ENCODE measurements around the gene SNAPIN. TPM values are rescaled to one million over a fixed set of nuclear protein-coding genes. Genes with fewer than 3 reads are reported as not detected.

The SNAPIN gene
- total RNA-seq, 2 experiments from 2014 or later = 35.0 to 35.6 TPM

DNA sequence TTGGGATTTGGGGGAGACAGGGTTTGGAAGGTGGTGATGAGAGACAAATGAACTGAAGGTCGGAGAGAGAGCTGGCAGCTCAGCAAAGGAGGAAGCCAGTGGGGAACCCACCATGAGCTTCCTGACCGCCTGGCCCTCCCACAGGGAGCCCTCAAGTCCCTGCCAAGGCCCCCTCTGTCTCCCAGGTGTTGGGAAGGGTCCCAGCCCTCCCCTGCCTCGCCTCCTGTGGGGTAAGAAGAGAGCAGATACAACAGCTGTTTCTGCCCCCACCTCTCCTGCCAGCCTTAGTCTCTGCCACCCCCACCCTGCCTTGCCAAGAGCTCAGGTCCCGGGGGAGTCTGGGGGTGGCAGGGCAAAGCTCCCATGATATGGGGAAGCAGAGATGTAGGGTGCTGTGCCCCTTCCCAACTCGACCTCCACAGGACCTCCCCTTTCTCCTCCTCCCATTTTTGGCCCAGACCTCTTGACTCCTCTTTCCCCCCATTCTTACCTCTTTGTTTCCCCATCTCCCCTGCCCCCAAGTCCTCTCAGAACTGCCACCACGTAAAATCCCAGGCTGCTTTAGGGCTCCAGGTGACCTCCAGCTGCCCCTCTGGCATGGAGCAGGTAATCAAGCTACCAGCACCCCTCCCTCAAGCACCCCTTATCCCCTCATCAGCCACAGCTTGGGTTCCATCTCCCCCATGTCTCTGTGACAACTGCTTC lies 29.7 kb upstream of the SNAPIN start:
- CTCF ChIA-PET = interaction anchor here (1.1 to 3.3 kb wide), 3 partner anchors 9 to 117 kb away, joined by 4 to 21 read pairs (median 5); no protein-coding TSS in a partner anchor
- DNase-seq = no peak
- Mint-ChIP-seq H3K27ac (no peak overlapping the region), H3K4me3 (no peak overlapping the region), H3K9me3 (no peaks in the 10 kb centered on the region), H3K27me3 (no peaks in the 10 kb centered on the region), H3K36me3 (ENCODE audit: low read depth) (peaks cover 3% of the 10 kb centered on the region), H3K4me1 (peaks cover 23% of the 10 kb centered on the region)
- POLR2A ChIA-PET = interaction anchor here (0.7 kb wide), 1 partner anchor 21 kb away, joined by 3 read pairs; no protein-coding TSS in a partner anchor

DNA sequence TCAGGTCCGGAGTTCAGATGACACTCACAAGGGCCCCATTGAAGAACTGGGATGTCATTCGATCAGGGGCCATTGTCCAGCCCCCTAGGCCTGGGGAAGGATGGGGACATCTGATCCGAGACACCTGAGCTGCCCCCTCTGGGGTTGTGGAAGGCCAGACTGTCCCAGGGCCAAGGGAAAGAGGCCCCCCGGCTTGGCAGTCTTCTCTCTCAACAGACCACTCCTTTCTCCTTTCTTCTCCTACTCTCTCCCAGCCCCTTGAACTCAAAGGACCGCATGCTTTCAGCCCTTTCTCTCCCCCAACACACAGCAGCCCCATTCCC lies 29.2 kb upstream of the SNAPIN start:
- peaks cover 24% of the 10 kb centered on the region for H3K4me1 Mint-ChIP-seq
- peaks cover 7% of the 10 kb centered on the region for H3K36me3 Mint-ChIP-seq (ENCODE audit: low read depth)
- CTCF ChIA-PET = interaction anchor here (1.1 kb wide), 1 partner anchor 118 kb away, joined by 4 read pairs; no protein-coding TSS in a partner anchor
- no peak overlapping the region for H3K4me3 Mint-ChIP-seq
- POLR2A ChIA-PET = interaction anchor here (0.7 kb wide), 1 partner anchor 20 kb away, joined by 3 read pairs; no protein-coding TSS in a partner anchor
- DNase-seq = no peak
- H3K27ac Mint-ChIP-seq = no peak overlapping the region
- no peaks in the 10 kb centered on the region for H3K27me3 Mint-ChIP-seq
- no peaks in the 10 kb centered on the region for H3K9me3 Mint-ChIP-seq

DNA sequence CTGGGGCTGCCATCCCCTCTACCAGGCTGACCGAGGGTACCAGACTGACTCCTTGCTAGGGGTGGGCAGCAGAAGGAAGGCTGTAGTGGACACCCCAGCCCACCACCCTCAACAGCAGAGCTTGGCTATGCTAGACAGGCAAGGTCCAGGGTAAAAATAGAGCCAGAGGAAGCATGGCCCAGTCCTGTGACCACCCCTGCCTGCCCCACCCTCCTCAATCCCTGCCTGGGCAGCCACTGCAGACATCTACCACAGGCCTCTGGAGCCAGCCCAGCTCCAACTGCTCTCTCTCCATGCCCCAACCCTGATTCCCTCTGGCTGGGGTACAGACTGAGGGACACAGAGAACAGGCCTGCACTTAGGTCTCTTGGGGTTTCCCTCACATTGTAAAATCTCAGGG lies 28.5 kb upstream of the SNAPIN start:
- no peak overlapping the region for H3K27ac Mint-ChIP-seq
- H3K36me3 Mint-ChIP-seq (ENCODE audit: low read depth) = peaks cover 11% of the 10 kb centered on the region
- peaks cover 27% of the 10 kb centered on the region for H3K4me1 Mint-ChIP-seq
- no peaks in the 10 kb centered on the region for H3K27me3 Mint-ChIP-seq
- no peak overlapping the region for H3K4me3 Mint-ChIP-seq
- ChIA-PET POLR2A (interaction anchor here (2.0 kb wide), 1 partner anchor 30 kb away, joined by 4 read pairs; no protein-coding TSS in a partner anchor), CTCF (interaction anchor here (1.4 kb wide), 1 partner anchor 119 kb away, joined by 7 read pairs; no protein-coding TSS in a partner anchor)
- no peaks in the 10 kb centered on the region for H3K9me3 Mint-ChIP-seq
- no peak for DNase-seq

DNA sequence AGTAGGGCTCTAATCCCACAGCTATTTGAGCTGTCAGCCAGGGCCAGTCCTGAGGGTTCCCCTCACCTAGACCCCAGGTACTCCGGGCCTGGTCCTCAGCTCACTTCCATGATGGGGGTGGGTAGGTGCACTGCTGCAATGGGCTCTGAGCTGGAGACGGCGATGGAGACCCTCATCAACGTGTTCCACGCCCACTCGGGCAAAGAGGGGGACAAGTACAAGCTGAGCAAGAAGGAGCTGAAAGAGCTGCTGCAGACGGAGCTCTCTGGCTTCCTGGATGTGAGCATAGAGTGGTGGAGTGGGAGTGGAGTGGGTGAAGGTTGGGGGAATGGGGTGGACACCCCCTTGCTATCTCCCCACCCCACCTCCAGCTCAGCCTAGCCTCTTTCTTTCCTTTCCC lies 28.1 kb upstream of the SNAPIN start:
- Mint-ChIP-seq H3K36me3 (ENCODE audit: low read depth) (peaks cover 14% of the 10 kb centered on the region), H3K4me3 (no peak overlapping the region), H3K27me3 (no peaks in the 10 kb centered on the region), H3K4me1 (peaks cover 28% of the 10 kb centered on the region), H3K9me3 (no peaks in the 10 kb centered on the region), H3K27ac (no peak overlapping the region)
- CTCF ChIA-PET = interaction anchor here (1.4 to 1.6 kb wide), 2 partner anchors 12 to 119 kb away, joined by 6 to 7 read pairs; no protein-coding TSS in a partner anchor
- POLR2A ChIA-PET = interaction anchor here (2.0 kb wide), 1 partner anchor 29 kb away, joined by 4 read pairs; no protein-coding TSS in a partner anchor
- DNase-seq = no peak

DNA sequence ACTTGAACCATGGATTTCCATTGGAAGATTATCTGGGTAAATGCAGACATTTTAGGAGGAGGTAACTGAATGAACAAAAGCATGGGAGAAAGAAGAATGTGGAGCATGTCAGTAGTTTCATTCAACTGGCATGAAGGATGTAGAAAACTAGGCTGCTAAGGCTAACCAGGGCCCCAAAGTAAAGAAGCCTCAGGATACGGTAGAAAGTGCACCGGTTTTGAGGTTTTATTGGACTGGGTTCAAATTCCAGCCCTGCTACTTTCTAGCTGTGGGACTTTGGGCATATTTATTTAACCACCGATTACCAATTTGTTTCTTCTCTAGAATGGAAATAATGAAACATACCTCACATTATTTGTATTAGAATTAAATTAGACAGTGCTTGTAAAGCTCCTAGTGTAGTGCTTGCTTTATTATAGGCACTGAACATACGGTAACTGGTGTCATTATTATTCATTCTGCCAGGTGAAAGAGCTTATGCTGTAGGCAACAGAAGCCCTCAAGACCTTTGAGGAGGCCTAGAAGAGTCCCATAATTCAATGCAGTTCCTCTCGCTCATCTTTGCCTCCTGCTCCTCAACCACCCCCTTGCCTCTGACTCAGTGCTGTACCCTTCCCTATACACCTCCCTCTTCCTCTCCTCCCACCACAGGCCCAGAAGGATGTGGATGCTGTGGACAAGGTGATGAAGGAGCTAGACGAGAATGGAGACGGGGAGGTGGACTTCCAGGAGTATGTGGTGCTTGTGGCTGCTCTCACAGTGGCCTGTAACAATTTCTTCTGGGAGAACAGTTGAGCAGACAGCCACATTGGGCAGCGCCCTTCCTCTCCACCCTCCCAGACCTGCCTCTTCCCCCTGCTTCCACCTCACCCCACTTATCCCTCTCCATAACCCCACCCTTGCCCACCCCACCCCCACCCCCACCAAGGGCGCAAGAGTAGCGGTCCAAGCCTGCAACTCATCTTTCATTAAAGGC lies 27.2 kb upstream of the SNAPIN start:
- Mint-ChIP-seq H3K27me3 (no peaks in the 10 kb centered on the region), H3K4me1 (peaks cover 35% of the 10 kb centered on the region), H3K9me3 (no peaks in the 10 kb centered on the region), H3K4me3 (no peak overlapping the region), H3K36me3 (ENCODE audit: low read depth) (peaks cover 22% of the 10 kb centered on the region), H3K27ac (no peak overlapping the region)
- no peak for DNase-seq
- POLR2A ChIA-PET = interaction anchor here (0.9 to 2.0 kb wide), 2 partner anchors 28 to 40 kb away, joined by 3 to 4 read pairs; no protein-coding TSS in a partner anchor
- CTCF ChIA-PET = interaction anchor here (0.9 to 1.6 kb wide), 3 partner anchors 11 to 120 kb away, joined by 3 to 7 read pairs (median 6); no protein-coding TSS in a partner anchor

DNA sequence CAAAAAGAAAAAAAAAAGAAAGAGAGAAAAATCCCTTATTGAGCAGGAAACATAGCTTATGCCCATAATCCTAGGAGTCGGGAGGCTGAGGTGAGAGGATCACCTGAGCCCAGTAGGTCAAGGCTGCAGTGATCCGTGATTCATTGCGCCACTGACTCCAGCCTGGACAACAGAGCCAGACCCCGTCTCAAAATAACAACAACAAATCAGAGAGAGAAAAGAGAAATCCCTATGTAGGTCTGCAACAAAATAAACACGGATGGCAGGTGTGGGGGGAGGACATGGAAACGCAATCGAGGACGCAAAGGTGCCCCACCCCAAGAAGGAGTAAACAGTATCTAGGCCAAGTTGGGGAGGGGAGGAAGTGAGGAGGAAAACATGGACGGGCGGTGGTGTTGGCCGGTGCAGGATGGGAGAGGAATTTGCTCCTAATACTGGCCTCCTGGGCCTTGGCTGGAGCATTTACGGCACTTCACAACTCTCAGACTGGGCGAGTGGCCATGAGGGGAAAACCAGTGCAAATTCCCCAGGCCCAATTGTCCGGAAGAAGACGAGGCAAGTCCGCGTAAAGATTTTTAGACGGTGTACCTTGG lies 25.2 kb upstream of the SNAPIN start:
- DNase-seq = no peak
- ChIA-PET POLR2A (interaction anchor here (0.5 to 3.1 kb wide), 37 partner anchors 11 to 586 kb away, joined by 3 to 99 read pairs (median 7); partner anchors contain the start of genes GATAD2B, ILF2, INTS3 and JTB), CTCF (interaction anchor here (1.1 to 3.6 kb wide), 15 partner anchors 10 to 122 kb away, joined by 3 to 27 read pairs (median 7); partner anchors contain the start of genes S100A4, S100A5, S100A6 and SNAPIN)
- Mint-ChIP-seq H3K4me1 (peaks cover 48% of the 10 kb centered on the region), H3K36me3 (ENCODE audit: low read depth) (peaks cover 38% of the 10 kb centered on the region), H3K27ac (peak overlapping the region; percentile 100), H3K4me3 (peak overlapping the region; percentile 97), H3K27me3 (no peaks in the 10 kb centered on the region), H3K9me3 (no peaks in the 10 kb centered on the region)

DNA sequence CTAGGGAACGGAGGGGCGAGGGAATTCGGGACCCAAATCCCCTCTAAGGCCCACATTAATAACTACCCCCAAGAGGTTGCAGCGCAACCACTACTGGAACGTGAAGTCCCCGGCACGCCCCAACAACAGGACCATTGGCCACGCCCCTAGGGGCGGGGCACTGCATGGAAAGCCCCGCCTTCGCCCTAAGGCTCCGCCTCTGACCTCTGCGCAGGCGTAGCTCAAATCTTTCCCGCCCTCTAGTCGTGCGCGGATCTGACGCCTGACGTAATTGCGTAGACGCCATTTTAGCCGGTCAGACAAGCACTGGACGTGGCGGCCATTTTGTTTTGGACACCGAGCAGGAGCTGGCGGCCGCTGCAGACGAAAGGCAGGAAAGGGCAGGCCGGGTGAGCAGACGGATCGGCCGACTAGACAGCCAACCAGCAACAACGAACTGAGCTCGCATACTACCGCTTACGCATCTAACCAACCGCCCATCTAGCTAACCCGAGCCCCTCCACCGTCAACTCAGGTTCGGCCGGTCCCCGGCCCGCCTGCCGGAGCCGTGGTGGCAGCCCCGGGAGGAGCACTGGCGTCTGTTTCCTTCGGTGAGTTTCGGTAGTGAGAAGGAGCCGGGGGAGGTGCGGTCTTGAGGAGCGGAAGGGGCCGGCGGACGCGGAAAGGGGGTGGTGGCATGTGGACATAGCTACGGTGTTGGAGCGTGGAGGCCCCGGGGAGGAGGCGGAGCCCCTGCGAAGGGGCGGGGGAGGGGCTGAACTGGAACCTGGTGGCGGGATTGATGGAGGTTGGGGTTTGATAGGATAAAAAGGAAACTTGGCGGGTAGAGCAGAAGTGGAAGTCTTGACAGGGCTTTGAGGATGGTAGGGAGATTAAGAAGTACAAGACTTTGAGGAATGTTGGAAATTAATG lies 24.5 kb upstream of the SNAPIN start, which contains the start of gene CHTOP:
Gene CHTOP (plus strand): TSS at position 313 of the 912 bp plus-strand sequence. CDS start 2,523 bp downstream, outside the sequence.
- H3K9me3 Mint-ChIP-seq = no peaks in the 10 kb centered on the region
- peaks cover 48% of the 10 kb centered on the region for H3K4me1 Mint-ChIP-seq
- no peaks in the 10 kb centered on the region for H3K27me3 Mint-ChIP-seq
- CTCF ChIA-PET = interaction anchor here (1.0 to 3.6 kb wide), 17 partner anchors 9 to 329 kb away, joined by 3 to 27 read pairs (median 7); partner anchors contain the start of genes S100A4, S100A5, S100A6 and SLC39A1
- peak within 1 kb of the TSS; percentile 100 for H3K27ac Mint-ChIP-seq
- peak within 1 kb of the TSS; percentile 97 for H3K4me3 Mint-ChIP-seq
- peaks cover 44% of the 10 kb centered on the region for H3K36me3 Mint-ChIP-seq (ENCODE audit: low read depth)
- peak; percentile 98 for DNase-seq
- POLR2A ChIA-PET = interaction anchor here (0.5 to 3.1 kb wide), 46 partner anchors 10 to 991 kb away, joined by 3 to 99 read pairs (median 5); partner anchors contain the start of genes GATAD2B, ILF2, INTS3 and JTB

DNA sequence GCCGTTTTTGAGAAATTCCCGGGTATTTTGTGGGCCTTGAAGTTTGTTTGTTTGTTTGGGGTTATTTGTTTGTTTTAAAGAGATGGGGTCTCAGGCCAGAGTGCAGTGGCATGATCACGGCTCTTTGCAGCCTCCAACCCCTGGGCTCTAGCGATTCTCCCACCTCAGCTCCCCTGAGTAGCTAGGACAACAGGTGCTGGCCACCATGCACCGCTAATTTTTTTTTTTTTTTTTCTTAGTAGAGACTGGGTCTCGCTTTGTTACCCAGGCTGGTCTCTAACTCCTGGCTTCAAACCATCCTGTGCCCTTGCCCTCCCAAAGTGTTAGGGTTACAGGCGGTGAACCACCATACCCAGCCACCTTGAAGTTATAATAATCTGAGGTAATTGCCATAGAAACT lies 22.6 kb upstream of the SNAPIN start:
- Mint-ChIP-seq H3K4me3 (peak overlapping the region; percentile 97), H3K4me1 (peaks cover 48% of the 10 kb centered on the region), H3K27me3 (no peaks in the 10 kb centered on the region), H3K9me3 (no peaks in the 10 kb centered on the region), H3K36me3 (ENCODE audit: low read depth) (peaks cover 58% of the 10 kb centered on the region), H3K27ac (peak overlapping the region; percentile 67)
- ChIA-PET CTCF (interaction anchor here (1.6 to 3.6 kb wide), 6 partner anchors 36 to 125 kb away, joined by 5 to 27 read pairs (median 12); no protein-coding TSS in a partner anchor), POLR2A (interaction anchor here (1.9 to 3.1 kb wide), 8 partner anchors 9 to 287 kb away, joined by 6 to 99 read pairs (median 30); partner anchors contain the start of genes GATAD2B, S100A4, S100A6 and SNAPIN)
- DNase-seq = no peak

DNA sequence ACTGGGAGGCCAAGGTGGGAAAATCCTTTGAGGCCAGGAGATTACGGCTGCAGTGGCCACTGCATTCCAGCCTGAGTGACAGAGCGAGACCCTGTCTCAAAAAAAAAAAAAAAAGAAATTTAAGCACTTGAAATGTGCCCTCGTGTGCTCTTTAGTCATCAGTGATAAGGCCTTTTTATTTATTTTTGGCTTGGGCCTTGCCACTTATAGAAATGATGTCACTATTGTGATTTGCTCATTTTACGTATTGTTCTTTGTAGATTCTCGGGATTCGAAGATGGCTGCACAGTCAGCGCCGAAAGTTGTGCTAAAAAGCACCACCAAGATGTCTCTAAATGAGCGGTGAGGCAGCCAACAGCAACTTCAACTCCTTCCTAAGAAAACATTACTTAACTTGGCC lies 22.2 kb upstream of the SNAPIN start:
- ChIA-PET CTCF (no interaction called here), POLR2A (interaction anchor here (3.1 kb wide), 1 partner anchor 32 kb away, joined by 29 read pairs; no protein-coding TSS in a partner anchor)
- Mint-ChIP-seq H3K36me3 (ENCODE audit: low read depth) (peaks cover 62% of the 10 kb centered on the region), H3K27ac (no peak overlapping the region), H3K4me3 (no peak overlapping the region), H3K4me1 (peaks cover 52% of the 10 kb centered on the region), H3K9me3 (no peaks in the 10 kb centered on the region), H3K27me3 (no peaks in the 10 kb centered on the region)
- no peak for DNase-seq

DNA sequence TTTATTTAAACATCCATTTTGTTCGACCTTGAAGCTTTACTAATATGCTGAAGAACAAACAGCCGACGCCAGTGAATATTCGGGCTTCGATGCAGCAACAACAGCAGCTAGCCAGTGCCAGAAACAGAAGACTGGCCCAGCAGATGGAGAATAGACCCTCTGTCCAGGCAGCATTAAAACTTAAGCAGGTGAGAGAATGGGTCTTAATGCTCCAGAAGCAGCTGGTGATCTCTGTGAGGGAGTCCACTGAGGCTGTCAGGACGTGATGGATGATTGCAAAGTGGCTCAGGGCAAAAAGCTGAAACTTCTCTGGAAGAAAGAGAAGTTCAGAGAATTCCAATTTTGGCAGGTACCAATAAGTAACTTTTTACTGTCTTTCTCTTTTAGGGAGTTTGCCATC lies 20.2 kb upstream of the SNAPIN start:
- peaks cover 45% of the 10 kb centered on the region for H3K4me1 Mint-ChIP-seq
- no peak for DNase-seq
- peaks cover 81% of the 10 kb centered on the region for H3K36me3 Mint-ChIP-seq (ENCODE audit: low read depth)
- H3K27me3 Mint-ChIP-seq = no peaks in the 10 kb centered on the region
- no peak overlapping the region for H3K4me3 Mint-ChIP-seq
- no peak overlapping the region for H3K27ac Mint-ChIP-seq
- H3K9me3 Mint-ChIP-seq = no peaks in the 10 kb centered on the region
- CTCF ChIA-PET = interaction anchor here (1.1 kb wide), 1 partner anchor 10 kb away, joined by 5 read pairs; the partner anchor contains the start of genes S100A1 and S100A13
- POLR2A ChIA-PET = interaction anchor here (0.9 to 1.9 kb wide), 5 partner anchors 9 to 106 kb away, joined by 3 to 16 read pairs (median 4); partner anchors contain the start of gene ILF2

DNA sequence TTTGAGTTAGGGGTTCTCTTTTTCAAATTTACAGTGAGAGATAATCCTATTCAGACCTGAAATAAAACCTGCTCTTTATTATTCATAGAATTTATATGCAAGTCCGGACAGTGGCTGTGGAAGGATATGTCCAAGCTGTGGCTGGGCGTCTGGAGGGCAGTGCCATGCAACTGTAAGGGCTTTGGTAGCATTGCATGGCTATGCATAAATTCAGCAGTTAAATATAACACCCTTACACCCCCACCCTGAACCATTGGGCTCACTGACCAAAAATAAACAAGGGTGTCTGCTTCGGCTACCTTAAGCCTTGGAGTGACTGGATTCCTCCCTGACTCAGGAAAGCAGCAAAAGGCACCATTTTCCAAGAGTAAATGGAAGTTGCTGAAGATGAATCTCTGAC lies 19.2 kb upstream of the SNAPIN start:
- H3K27me3 Mint-ChIP-seq = no peaks in the 10 kb centered on the region
- no peak overlapping the region for H3K4me3 Mint-ChIP-seq
- no peaks in the 10 kb centered on the region for H3K9me3 Mint-ChIP-seq
- no peak for DNase-seq
- CTCF ChIA-PET = no interaction called here
- no peak overlapping the region for H3K27ac Mint-ChIP-seq
- H3K36me3 Mint-ChIP-seq (ENCODE audit: low read depth) = peaks cover 84% of the 10 kb centered on the region
- H3K4me1 Mint-ChIP-seq = peaks cover 44% of the 10 kb centered on the region
- POLR2A ChIA-PET = interaction anchor here (0.8 to 2.5 kb wide), 6 partner anchors 10 to 338 kb away, joined by 3 to 16 read pairs (median 4); partner anchors contain the start of genes JTB, SLC27A3 and SNAPIN

All from activated CD4-positive, alpha-beta memory T cell treated with anti-CD3 and anti-CD28 coated beads, Interleukin-2, amount 10 ng/mL, durations not matched to agents 7 days and 5 days (primary cell).